DMS53 treated with DMSO at 0.1 percent for 48 hours (cell line): ENCODE data around the gene PCP4L1.
"Not testable (repeated sequence)": the region's sequence is repeated elsewhere in the genome, so short reads cannot be mapped to it uniquely, and the experiment has no call there.

Experiments
- DNase-seq: peaks from one replicate; lab custom pipeline; 2025; ENCODE audit not compliant: unreplicated experiment; lab: John Stamatoyannopoulos, UW

PCP4L1 gene

DNA sequence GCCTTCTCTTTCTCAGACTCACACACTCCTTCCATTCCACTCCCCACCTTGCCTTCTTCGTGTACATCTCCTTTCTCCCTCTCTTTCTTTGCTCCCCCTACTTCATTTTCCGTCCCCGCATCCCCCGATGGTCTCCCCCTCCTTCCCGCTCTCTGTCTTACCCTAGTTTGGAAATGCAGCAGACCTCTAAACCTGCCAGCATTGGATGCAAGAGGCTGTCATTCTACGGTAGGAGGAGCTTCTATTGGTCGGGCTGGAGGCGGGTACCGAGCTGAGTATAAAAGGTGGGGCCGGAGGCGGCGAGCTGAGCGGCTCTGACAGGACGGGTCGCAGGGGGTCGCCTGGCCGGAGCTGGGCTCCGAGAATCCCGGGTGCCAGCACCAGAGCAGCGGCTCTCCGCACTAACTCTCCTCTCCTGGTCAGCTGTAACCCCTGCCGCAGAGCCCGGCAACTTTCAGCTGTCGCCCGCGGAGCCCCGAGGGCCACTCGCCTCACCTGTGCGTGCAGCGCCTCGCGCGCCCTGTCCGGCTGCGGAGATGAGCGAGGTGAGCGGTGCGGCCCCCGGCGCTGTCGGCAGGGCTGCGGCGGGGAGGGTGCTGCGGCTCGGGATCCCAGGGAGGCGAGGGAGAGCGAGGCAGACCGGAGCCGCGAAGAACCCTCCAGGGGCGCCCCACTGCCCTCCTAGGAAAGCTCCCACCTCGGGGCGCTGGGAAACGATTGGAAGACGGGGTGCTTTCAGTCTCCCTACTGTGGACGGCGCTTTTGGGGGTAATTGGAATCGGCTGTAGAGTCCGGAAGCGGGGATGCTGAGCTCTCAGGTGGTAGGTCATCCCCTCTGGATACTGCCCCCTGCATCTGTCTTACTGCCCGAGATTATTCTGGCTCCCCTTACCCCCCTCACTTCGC is at the start of gene PCP4L1:
Gene PCP4L1, plus strand, starts transcription at position 307 of the 906 bp plus-strand sequence. Its CDS starts 230 bp downstream, at position 537.
- DNase-seq: peak; percentile 49

DNA sequence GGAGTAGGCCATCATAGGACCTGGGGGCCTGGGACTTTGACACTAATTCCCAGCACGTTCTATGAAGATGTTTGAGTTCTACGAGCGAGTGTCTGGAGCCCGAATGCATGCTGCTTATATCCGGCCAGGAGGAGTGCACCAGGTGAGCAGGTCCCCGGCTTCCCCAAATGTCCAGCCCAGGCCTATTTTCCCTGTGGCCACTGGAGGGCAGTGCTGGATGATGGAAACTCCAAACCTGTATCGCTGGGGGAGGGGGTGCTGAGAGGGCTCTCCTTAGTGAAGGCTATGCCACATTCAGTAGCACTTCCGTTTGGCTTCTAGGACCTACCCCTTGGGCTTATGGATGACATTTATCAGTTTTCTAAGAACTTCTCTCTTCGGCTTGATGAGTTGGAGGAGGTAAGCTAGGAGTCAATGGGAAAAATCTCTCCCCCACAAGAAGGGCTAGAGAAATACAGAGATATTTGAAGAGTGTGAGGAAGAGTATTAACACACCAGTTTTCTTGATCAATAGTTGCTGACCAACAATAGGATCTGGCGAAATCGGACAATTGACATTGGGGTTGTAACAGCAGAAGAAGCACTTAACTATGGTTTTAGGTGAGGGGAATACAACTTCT is 48.6 kb upstream of the PCP4L1 start:
- peak; percentile 81 for DNase-seq

DNA sequence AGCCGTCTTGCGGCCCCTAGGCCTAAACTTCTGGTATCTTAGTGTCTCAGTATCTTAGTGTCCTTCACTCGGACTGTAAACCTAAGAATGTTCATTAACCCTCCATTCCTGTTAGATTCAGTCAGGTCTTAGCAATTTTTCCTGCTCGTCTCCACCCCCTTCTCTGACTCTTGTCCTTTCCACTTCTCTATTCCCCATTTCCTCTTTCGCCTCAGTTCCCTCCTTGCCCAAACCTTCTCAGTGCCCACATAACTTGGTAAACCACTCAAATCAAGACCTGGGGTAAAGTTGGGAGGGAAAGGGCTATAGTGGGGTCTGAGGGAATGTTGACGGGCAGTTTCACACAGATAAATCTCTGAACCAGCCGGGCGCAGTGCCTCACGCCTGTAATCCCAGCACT is 44.2 kb upstream of the PCP4L1 start:
- DNase-seq: no peak

DNA sequence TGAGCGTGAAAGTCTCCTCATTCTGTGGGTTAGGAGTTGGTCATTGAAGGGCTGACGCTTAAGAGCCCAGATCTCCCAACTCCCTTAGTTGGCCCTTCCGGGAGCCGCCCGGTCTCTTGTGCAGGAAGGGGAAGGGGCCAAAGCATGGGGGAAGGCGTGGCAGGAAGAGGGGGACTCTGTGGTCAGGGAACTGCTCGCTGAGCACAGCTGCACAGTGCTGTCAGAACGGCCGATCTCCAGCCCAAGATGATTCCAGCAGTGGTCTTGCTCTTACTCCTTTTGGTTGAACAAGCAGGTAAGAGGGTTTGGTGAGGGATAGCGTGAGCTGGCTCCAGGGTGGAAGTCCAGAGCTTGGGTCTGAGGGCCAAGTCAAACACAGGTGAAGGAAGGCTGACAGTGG is 43.5 kb upstream of the PCP4L1 start, which contains the start of gene FCER1G:
Gene FCER1G, plus strand, starts transcription at position 220 of the 400 bp plus-strand sequence. Its CDS starts 27 bp downstream, at position 247.
- DNase-seq: no peak

DNA sequence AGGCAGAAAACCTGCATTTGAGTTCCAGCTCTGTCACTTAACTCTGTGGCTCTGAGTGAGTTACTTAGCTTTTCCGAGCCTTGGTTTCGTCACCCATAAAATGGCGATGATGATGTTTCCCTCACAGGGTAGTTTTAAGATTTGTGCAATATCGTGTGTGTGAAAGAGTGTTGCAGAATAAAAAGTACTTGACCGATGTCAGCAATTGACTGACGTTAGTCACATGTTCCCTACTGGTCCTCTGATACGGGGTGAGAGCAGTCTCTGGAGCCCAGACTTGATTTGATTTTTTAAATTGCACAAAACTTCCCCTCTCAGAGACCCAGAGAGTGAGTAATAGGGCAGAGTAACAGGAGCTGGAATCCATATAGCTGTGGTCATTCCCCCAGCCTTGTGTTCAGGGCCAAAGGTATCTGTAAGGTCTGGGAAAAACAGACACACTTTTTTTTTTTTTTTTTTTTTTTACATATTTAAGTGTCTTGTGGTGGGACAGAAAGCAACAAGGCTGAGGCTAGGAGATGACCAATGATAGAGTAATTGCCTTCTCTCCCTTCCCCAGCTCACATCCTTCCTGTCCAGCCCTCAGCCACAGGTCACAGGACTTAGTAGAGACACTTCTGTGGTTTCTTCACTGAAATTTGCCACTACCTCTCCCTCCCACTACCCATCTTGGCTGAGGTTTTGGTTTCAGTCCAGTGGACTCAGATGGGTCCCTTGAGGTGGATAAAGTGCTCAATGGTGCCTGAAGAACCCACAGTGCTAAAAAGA is 41.4 kb upstream of the PCP4L1 start:
- DNase-seq: no peak

DNA sequence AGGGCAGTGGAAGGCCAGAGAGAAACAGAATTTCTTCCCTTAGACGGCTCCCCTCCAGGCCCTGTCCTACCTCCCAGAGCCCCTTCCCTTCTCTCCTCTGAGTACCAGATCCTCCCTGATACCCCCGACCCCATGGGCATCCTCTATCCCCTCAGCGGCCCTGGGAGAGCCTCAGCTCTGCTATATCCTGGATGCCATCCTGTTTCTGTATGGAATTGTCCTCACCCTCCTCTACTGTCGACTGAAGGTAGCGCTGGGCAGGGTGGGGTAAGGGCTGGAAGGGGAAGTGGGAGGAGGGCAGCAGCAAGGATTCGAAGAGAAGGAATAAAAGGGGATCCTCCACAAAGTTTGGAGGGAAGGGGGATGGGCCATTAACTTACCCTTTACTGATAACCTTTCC is 40.7 kb upstream of the PCP4L1 start:
- DNase-seq: no peak

DNA sequence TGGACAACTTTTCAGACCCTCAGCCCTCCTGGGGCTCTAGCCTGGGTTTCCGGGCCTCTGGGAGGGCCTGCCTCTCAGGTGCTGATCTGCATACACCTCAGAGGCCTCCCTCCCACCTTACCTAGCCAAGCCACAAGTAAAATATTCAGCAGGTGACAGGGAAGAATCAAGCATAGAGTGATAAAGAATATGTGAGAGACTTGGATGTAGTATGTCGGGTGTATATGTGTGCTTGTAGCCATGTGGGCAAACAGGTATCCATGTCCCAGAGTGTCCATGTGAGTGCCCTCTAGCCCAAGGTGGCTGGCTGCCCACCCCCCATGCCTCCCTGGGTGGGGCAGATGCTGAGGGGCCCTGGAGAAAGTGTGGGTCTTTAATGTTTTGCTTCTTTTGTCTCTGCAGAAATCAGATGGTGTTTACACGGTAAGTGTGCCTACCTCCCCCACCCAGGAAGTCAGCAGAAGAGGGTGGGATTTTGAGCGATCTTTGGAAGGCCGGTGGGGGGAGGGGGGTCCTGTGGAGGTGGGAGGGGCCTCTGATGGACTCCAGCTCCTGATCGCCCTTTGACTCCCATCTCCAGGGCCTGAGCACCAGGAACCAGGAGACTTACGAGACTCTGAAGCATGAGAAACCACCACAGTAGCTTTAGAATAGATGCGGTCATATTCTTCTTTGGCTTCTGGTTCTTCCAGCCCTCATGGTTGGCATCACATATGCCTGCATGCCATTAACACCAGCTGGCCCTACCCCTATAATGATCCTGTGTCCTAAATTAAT is 40.1 kb upstream of the PCP4L1 start:
- no peak for DNase-seq

DNA sequence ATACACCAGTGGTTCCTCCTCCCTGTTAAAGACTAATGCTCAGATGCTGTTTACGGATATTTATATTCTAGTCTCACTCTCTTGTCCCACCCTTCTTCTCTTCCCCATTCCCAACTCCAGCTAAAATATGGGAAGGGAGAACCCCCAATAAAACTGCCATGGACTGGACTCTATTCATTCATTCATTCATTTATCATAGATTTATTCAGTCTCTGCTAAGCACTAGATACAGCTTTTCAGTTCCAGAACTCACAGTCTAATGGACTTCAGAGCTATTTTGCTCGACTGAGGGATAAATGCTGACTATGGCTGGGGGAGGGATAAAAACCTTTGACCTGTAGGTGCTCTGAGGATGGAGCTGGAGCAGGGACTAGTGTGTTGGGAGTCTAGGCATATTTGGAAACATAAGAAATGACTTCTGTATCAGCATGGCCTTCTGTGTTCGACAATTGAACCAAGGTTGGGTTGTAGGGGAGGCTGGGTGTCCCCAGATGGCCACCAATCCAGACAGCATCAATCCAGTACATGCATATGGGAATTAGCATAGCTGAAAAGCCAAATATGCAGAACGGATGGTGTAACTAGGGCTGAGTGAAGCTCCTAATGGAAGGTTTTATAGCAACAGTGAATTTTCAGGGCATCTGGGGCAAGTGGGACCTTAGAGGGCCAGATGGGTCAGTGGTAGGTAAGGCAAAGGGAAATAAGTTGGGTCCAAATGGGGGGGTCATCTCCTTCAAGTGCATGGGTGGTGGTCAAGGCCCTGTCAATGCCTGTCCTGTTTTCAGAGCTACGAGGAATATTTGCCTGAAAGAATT is 39.3 kb upstream of the PCP4L1 start:
- no peak for DNase-seq

DNA sequence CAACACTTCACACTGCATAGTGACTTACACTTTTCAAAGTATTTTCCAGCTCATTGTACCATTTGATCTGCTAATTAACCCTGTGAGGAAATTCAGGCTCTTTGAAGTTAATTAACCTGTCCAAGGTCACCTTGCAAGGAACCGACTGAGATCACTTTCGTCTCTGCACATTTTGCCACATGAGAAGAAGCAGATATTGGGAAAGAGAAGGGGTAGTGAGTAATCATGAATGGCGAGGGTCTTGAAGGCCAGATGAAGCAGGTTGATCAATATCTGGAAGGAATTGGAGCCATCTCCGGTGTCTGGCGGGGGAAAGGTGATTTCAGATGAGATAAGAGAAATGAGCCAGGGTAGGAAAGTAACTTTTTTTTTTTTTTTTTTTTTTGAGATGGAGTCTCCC is 38.5 kb upstream of the PCP4L1 start:
- DNase-seq: no peak

DNA sequence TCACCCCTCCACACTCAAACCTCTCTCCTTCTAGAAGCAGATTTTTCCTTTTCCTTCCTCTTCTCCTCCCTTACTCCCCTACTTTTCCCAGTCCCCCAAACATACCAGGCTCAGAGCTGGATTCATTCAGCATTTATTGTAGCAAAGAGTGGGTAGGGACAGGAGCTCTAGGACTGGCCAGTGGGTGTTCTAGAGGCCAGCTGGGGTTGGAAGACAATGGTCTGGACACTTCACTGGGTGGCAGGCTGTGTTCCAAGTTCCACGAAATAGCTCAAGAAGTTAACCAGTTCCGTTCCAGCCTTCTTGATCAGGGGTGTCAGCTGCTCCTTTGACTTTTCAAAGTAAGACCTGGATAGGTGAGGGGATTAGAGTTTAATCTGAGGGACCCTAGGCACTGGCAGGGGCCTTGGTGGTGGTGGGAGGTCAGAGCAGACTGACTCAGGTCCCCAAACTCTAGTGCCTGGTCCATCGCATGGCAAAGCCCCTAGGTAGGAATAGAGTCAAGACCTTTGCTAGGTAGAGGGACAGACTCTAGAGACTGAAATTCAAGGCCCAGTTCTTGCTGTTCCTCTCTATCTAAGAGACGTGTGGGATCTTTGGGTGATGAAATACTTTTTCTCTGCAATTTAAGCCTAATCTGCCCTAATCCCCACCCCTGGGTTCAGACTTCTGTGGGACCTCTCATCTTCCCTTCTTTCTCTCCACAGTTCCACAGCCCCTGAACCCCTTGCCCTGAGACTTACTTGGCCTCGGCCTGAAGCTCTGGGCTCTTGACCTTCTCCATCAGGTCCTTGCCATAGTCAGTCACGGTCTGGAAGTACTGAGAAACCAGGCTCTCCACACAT is 36.1 kb upstream of the PCP4L1 start:
- DNase-seq: no peak

DNA sequence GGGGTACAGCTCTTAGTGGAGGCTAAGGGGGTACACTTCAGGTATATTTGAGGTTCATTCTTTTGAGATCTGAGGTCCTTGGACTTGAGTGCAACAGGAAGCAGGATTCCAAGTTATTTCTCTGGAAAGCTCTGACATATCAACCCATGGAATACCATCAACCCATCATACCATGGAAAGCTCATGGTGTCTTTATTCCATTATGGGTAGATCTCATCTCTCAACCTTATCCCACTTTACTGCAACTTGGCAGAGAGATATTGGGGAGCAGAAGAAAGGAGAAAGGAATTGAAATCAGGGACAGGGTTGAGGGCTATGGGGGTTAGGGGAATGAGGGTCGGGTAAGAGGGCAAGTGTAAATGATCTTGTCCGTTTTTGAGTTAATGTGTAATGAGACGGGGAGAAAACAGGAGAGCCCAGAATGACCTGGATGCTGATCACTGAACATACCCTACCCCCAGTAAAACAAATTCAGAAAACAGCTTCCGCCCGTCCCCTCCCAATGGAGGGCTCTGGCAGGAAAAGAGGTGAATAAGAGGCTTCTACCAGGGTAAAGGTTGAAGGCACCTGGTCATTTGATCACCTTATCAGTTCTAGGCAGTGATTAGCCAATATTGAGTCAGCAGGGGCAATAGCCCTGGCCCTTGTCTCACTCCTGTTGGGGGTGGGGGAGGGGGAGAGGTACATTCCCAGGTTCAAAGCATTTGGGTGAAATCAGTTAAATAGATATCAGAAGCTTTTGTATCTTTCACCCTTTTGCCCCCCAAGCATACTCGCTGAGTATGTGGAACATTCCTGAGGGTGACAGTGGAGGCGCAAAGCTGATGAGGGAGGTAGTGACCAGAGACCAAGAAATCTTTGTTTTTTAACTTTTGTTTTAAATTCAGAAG is 34.5 kb upstream of the PCP4L1 start:
- no peak for DNase-seq

DNA sequence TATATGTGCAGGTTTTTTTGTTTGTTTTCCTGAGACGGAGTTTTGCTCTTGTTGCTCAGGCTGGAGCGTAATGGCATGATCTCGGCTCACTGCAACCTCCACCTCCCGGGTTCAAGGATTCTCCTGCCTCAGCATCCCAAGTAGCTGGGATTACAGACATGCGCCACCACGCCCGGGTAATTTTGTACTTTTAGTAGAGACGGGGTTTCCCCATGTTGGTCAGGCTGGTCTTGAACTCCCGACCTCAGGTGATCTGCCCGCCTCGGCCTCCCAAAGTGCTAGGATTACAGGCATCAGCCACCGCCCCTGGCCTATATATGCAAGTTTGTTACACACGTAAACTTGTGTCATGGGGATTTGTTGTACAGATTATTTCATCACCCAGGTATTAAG is 33.9 kb upstream of the PCP4L1 start:
- DNase-seq: not testable (repeated sequence)

DNA sequence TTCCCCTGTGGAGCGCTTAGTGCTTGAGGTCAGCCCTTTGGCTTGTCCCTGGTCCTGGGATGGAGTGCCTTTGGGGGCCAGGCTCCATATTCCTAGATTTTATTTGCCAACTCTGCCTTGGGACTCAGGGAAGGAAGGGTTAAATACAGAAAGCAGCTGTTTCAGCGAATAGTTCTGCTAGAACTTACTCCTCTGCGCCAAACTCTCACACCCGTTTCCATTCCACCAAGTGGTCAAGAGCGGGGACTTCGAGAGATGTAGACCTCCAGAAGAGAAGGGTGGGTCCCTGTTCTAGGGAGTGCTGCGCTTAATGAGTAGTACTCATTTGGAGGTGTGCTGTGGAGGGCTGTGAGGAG is 33.4 kb upstream of the PCP4L1 start:
- no peak for DNase-seq

DNA sequence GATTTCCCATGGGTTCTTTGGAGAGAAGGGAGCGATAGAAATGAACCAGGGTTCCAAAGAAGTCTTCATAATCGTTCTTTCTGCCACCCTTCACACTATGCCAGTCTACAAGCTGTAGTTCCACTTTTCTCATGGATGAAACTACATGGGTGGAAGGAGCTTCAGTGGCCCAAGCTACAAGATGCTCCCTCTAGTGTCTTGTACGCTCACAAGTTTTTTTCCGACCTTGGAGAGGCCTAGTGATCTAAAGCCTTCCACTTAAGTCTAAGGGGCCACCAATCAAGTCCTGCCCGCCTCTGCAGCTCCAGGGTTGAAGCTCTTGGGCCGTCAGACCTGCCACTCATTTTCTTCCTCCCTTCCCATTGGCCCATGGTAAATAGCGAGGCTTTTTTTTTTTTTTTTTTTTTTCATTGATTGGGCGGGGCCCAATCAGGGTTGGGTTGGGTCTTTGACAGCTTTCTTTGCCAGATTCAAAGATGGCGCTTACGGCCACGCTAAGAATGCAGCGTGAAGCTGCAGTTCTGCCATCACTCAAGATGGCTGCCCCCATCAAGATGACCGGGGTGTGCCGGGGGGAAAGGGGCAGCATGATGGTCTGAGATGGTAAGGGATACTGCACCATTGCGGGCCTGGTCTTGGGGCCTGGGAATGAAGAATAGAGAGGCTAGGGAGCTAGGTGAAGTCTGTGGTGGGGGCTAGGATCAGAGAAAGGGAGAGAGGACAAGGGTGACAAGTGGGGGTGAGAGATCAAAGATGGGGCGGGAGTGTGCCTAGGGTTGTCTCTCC is 32.8 kb upstream of the PCP4L1 start, which contains the start of gene TOMM40L:
Gene TOMM40L, plus strand, starts transcription at position 527 of the 786 bp plus-strand sequence. CDS start 430 bp downstream, outside the sequence.
- DNase-seq: peak; percentile 97

DNA sequence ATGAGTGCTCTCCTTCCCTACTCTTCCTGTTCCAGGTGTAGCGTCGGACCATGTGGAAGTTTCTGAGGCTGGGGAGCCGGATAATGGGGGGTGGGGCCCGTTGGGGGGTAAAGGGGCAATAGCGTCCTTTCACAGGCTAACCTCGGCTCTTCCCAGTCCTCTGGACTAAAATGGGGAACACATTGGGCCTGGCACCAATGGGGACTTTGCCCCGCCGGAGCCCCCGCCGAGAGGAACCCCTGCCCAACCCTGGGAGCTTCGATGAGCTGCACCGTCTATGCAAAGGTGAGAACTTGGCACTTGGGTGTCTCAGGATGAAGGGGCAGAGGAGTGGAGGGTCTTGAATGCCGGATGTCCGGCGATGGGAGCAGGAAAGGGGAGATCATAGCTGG is 32.2 kb upstream of the PCP4L1 start:
- DNase-seq: no peak

DNA sequence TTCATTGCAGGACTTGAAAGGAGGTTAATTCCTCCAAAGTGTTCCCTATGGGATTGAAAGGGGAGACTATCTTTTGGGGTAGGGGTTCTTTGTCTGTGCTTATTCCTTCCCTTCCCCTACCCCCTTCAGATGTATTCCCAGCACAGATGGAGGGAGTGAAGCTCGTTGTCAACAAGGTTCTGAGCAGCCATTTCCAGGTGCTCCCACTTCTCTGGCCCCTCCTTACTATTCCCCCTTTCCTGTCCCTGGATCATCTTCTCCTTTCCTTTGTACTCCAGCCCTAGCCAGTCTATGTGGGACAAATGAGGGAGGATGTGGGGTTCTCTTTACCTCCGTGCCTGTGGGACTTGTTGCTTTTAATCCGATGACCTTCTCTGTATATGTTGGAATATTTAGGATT is 31.8 kb upstream of the PCP4L1 start:
- DNase-seq: no peak

DNA sequence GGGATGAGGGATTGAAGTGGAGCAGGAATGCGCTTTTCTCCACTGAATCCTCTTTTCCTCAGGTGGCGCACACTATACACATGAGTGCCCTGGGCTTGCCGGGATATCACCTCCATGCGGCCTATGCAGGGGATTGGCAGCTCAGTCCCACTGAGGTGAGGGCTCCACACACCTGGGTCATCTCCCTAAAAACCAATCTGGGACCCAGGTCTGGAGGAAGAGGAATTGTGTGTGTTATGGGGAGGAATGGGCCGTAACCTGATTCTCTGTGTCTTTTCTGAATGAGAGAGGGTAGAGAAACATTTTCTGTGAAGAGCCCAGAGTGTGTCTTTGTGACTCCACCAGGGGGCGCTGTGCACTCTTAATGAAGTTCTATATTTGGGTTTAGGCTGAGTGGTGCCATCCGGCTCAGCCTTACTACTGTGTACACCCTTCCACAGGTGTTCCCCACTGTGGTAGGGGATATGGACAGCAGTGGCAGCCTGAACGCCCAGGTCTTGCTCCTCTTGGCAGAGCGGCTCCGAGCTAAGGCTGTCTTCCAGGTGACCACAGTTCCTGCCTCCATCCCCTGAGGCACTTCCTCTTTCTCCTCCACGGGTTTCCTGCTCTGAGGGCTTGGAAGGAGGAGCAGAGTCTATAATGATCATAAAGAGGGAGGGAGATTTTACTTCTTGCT is 31.2 kb upstream of the PCP4L1 start:
- peak; percentile 80 for DNase-seq
